ENCODE results near the gene RNF214. TPM values are rescaled to one million over a fixed set of nuclear protein-coding genes. Genes with fewer than 3 reads are reported as not detected.

Gene RNF214
- total RNA-seq, 1 donor from 2014 or later: 17.2 TPM

DNA sequence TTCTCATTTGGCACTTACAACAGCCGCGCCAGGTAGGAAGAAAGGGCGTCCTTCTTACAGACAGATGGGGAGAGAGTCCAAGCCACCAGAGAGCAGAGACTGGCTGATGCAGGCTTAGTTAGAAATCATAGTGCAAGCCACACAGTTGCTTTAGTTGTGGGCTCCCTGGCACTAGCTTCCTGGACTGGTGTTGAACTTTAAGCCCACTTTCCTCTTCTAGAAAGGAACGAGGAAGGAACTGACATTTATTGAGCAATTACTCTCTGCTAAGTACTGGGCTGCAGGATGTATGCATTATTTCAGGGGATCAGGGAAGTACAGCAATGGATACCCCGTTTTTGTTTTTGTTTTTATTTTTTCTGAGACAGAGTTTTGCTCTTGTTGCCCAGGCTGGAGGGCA, 80.6 kb downstream of the RNF214 start:
- intact Hi-C loops (cut with micrococcal nuclease): no loop called here

DNA sequence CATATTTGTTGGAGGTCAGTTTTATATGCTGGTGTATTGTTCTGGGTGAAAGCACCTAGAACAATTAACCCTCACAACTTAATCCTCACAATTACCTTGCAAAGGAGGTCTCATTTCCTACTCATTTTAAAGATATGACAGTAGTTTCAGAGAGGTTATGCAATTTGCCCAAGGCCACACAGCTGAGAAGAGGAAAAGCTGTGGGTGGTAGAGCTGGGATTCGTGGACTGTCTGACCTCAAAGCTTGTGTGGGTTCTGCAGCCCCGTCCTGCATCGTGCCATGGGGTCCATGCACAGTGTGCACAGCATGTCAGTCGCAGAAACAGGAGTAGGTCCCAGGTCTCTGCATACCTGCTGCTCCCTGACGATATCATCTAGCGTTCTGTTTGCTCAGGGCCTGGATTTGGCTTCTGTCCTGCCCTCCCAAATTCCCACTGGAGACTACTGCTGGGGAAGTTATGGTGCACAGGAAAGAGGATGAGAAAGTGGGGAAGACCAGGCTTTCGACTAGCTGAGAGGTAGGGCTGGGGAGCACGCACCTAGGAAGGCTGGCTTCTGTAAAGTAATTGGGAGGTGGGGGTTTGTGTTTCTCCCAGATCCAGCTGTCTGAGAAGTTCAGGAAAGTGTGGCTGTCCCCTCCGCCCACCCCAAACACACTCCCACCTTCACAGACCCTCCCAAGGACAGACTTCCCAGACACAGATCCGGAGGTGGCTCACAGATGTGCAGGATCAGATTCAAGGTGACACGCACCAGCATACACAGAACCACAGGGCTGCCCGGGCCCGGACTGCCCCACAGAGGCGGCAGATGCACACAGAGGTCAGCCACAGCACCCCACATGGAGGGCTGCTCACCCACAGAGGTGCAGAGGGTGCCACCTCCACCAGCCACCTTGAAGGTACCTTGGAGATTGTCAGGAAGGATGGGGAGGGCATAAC, 81.6 kb downstream of the RNF214 start:
- intact Hi-C loops (cut with micrococcal nuclease): no loop called here

DNA sequence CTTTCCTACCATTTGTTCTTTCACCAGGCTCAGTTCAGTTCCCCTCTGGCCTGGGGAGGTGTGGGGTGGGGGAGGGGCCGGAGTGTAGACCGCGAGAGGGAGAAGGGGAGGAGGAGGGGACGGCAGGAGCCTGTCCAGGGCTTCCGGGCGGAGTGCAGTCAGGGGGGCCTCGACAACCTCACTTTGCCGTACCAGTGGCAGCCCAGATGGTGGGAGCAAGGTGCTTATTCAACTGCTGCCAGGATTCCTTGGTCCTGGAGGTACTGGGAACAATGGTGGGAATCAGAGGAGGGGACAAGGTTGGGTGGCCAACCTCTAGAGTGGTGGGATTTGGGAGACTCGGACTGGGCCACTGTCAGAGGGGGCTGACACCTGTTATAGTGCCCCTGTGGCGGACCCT, 82.4 kb downstream of the RNF214 start:
- intact Hi-C loops (cut with micrococcal nuclease): no loop called here

DNA sequence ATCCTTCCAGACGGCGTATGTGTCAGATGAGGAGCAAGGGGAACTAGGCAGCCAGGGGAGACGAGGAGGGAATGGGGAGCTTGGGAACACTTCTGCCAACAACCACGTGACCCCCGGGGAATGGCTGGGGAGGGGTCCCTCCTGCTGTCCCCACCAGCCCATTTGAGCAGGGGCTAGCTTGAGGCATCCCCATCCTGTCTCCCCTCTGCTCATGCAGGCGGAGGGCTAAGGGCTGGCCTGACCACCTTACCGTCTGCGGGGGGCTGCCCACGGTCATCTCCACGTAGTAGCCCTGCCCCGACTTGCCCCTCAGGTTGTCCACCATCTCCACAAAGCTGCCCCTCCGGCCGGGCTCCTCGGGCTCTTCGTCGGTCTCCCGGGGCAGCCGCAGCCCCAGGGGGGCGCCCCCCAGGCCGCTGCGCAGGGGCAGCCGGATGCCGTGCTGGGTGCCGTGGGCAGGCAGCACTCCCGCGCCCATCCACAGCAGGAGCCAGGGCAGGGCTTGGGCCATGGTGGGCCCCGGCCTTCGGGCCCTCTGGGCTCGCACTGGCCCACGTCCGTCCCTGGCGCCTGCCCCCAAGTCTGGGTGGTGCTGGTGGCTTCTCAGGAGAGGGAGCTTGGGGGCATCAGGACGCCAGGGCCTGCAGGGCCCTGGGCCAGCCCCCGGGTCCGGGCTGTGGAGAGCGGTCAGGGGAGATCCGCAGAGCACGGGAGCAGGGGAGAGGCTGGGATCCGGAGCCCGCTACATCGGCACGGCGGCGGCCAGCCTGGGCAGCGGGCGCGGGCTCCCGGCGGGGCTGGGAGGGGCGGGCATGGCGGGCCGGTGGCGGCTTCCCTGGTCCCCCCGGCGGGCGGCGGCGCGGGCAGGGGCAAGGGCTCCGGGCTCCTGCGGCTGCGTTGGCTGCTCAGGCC, 83.1 kb downstream of the RNF214 start:
- intact Hi-C loops (cut with micrococcal nuclease): no loop called here

DNA sequence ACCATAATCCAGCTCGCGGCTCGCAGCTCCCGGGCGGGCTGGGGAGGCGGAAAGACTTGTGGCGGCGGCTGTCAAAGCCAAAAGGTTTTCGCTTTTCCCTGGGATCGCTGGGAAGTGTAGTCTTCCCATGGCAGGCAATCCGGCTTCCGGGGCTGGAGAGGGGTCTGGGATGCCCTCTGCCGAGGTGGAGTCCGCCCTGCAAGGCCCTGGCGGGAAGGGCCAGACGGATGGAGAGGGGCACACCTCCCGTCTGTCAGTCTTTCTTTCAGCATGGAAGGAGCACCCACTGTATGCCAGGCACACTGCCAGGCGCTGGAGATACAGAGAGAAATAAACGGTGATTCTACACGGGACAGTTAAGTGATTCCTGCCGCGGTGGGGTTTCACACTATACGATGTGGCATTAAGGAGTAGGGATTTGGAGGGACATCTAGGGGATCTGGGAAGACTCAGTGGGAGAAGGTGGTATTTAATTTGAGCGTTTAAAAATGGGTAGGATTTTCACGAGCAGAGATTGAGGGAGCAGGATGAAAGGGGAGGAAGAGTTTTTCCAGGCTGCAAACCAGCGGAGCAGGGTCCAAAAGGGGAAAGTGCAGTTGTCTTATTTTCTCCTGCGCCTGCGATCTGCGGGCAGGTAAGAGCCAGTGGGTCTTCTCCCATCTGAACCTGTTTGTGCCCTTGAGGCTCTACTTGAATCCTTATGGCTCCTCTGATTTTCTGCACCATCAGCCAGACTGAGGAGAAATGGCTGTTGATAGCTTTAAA, 83.9 kb downstream of the RNF214 start, which contains the start of gene BACE1:
Gene BACE1 (minus strand): TSS at position 60 of the 765 bp plus-strand sequence. CDS start 461 bp downstream, outside the sequence.
- intact Hi-C loops (cut with micrococcal nuclease): no loop called here

DNA sequence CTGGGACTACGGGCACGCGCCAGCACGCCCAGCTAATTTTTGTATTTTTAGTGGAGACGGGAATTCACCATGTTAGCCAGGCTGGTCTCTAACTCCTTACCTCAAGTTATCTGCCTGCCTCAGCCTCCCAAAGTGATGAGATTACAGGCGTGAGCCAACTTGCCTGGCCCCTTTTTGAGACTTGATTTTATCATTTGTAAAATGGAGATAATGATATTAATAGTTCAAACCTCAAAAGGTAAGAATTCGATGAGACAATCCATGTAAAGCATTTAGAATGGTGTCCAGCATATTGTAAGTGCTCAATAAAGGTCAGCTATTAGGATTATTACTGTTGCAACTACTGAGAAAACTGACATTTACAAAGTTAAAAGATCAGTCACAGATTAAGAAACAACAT, 86.3 kb downstream of the RNF214 start:
- intact Hi-C loops (cut with micrococcal nuclease): no loop called here

DNA sequence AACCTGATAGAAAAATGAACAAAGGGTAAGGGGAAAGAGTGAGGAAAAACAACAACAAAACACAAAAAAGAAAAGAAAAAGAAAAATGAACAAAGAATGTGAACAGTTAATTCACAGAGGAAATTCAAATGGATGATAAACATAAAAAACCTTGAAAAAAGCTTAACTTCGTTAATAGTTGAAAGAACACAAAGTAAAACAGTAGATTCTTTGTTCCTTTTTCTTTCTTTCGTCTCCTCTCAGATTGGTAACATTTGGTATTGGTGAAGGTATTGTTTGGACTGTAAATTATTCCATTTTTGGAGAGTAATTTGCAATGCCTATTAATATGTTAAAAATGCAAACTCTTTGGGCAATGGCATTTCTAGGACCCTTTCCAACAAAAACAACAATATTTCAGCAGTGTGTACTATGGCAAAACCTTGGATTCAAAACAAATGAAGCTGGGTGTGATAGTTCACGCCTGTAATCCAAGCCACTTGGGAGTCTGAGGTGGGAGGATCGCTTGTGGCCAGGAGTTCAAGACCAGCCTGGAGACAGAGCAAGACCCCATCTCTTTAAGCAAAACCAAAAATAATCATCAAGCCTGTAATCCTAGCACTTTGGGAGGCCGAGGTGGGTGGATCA, 86.9 kb downstream of the RNF214 start:
- intact Hi-C loops (cut with micrococcal nuclease): no loop called here

DNA sequence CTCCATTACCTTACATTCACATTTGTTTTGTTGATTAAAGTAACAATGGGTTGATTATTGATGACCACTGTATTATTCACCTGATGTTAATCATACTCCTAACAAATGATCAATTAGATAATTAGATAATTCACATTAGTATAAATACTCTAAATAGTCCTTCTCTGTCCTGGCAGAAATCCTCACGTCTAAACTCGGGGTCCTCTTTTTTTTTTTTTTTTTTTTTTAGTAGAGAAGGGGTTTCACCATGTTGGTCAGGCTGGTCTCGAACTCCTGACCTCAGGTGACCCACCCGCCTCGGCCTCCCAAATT, 94.7 kb downstream of the RNF214 start:
- intact Hi-C loops (cut with micrococcal nuclease): loop anchor here (1.0 to 5.0 kb wide), 7 partner anchors 80 to 1755 kb away; partner anchors contain the start of genes BUD13, DDX6, HMBS and SIK3

DNA sequence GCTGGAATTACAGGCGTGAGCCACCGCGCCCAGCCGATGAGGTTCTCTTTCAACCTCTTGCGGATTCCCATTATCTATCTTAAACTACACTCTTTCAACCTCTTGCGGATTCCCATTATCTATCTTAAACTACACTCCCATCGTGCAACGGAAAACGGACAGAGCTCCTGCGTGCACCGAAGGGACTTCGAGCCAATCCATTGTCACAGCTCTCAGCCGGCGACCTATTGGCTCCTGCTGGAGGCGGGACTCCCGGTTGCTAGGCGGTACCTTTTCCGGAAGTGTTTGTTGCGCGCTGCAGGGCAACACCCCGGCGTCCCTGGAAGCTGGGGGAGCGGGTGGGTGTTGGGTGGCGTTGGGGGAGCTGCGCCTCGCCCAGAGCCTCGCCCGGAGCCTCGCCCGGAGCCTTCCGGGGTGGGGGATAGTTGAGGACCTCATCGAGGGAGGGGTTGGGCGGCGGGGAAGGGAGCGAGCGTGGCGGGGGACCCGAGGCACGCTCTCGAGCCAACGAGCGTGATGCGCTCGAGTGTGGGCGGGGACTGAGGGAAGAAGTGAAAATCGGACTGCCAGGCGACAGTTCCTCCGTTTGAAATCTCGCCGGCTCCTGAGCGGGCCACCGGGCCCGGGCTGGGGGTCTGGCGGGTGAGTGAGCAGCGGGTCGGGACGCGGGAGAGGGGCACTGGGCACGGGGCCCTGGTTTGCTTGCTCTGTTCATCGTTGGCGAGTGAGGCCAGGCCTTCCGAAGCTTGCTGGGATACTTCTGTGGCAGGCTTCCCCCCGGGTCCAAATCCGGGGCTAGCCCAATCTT, 95.3 kb downstream of the RNF214 start, which contains the start of gene CEP164:
Gene CEP164 (plus strand): TSS at position 288 of the 808 bp plus-strand sequence. CDS start 10,733 bp downstream, outside the sequence.
- intact Hi-C loops (cut with micrococcal nuclease): loop anchor here (1.0 to 5.0 kb wide), 11 partner anchors 80 to 1755 kb away; partner anchors contain the start of genes BUD13, DDX6, HMBS and PAFAH1B2

DNA sequence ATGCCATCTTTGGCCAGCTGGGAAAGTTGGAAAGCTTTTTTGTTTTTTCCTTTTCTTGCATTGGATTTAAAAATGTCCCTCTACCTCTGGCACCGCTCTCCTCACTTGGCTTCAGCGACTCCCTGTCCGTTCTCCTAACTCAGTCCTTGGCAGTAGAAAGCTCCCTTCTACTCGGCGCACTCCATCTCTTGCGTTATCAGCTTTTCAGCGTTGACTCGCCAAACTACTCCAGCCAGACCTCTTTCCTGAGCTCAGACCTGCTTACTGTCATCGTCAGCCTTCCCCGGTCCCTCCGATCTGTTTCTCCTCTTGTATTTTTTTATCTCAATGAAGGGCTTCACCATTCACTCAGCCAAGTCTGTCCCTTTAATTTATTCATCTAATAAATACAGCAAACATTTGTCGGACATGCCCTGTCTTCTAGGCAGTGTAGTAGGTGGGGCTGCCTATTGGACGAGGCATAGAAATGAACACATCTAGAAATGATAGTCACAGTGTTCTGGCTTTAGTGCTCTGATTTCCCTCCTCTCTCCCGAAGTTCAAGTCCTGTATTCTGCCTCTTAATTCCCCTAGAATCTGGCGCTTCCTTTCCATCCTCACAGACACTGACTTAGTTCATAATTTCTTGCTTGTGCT, 96.0 kb downstream of the RNF214 start:
- intact Hi-C loops (cut with micrococcal nuclease): loop anchor here (1.0 to 5.0 kb wide), 10 partner anchors 81 to 1754 kb away; partner anchors contain the start of genes BUD13, DDX6, HMBS and PAFAH1B2

DNA sequence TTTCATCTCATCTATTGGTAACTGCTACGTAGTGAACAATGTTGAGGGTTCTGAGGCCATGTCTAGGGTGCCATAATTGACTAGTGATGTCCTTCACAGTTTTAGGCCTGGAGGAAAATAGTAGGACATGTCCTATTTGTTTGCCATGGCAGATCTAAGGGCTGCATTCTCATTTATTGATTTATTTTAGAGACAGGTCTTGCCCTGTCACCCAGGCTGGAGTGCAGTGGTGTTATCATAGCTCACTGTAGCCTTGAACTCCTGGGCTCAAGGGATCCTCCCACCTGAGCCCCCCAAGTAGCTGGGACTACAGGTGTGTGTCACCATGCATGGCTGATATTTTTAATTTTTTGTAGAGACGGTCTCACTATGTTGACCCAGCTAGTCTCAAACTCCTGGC, 100.4 kb downstream of the RNF214 start:
- intact Hi-C loops (cut with micrococcal nuclease): no loop called here

DNA sequence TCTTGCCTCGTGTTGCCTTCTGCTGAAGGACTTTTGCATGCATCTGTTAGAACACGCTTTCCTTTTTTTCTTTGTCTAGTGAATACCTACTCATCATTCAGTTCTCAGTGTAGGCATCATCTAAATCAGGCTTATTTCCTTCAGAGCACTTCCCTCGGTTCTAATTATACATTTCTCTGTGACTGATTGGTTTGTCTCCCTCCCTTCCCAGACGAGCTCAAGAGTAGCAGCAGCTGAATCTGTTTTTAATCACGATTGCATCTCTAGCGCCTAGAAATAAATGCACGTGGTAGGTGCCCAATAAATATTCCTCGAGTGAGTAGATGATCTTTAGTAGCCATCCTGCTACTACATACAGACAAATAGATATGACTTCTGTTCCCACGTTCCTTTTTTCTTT, 101.4 kb downstream of the RNF214 start:
- intact Hi-C loops (cut with micrococcal nuclease): no loop called here

DNA sequence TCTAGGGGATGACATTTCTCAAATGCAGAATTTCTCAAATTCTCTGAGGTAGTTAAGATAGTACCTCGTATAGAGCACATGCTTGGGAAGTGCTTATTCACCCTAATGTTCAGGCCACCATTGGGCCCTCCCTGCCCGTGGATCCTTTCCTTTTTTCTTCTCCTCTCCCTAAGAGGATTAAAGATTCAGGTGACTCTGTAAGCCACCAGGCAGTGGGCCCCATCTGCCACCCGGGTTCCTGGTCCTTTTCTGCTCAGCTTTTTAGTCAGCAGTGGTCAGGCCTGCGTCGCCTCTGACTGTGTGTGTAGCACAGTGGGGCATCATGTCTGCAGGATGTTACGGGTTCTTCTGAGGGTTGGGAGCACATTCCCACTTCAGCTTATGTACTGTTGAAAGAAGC, 102.4 kb downstream of the RNF214 start:
- intact Hi-C loops (cut with micrococcal nuclease): no loop called here

DNA sequence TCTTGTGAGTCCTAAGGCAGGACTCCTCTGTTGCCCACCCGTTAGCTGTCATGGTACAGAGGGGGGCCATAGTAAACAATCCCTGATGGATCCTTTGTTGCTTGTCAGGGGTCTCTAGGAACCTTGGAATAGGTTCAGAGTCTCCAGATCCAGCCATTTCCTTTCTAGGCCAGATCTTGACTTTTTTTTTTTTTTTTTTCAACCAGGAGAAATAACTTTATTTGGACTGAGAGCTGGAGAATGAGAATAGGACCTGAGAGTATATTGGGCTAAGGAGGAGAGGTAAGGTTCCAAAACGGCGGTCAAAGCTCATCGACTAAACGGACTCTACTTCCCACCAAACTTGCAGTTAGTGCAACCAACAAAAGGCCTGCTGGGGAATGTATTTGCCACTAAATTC, 102.9 kb downstream of the RNF214 start:
- intact Hi-C loops (cut with micrococcal nuclease): no loop called here

Other genes with a start within 250 kb of the RNF214 start
- gene SIK3, start 134.2 kb upstream of the RNF214 start, total RNA-seq: 40.0 and 43.7 TPM in 2 replicates
- 52.9 and 63.2 TPM in 2 replicates for gene PAFAH1B2, start 88.4 kb upstream of the RNF214 start, total RNA-seq
- 29.2 and 31.8 TPM in 2 replicates for gene SIDT2, start 53.9 kb upstream of the RNF214 start, total RNA-seq
- gene TAGLN, start 33.3 kb upstream of the RNF214 start, total RNA-seq: 5.8 and 6.0 TPM in 2 replicates
- 180 and 187 TPM in 2 replicates for gene PCSK7, start 598 bp upstream of the RNF214 start, total RNA-seq
- gene BACE1-AS, start 58.7 kb downstream of the RNF214 start, total RNA-seq: 4.3 and 6.1 TPM in 2 replicates
- 0.41 and 0.47 TPM in 2 replicates for gene BACE1, start 83.6 kb downstream of the RNF214 start, total RNA-seq
- gene CEP164, start 95.2 kb downstream of the RNF214 start, total RNA-seq: 32.8 and 33.8 TPM in 2 replicates

Measured in T-helper 1 cell treated with Interleukin-12 subunit alpha and Interleukin-12 subunit beta and Interleukin-4 antibody, amounts not matched to agents 30 ng/mL and 1 ng/mL, for 36 hours (primary cell).